ENCODE data around the gene PPP1R3A. TPM values are rescaled to one million over a fixed set of nuclear protein-coding genes. Genes with fewer than 3 reads are reported as not detected.
"Not testable (repeated sequence)": the region's sequence is repeated elsewhere in the genome, so short reads cannot be mapped to it uniquely, and the experiment has no call there.

Gene PPP1R3A
- total RNA-seq, result not detected
- long read RNA-seq, result 0 reads

GRCh38 chr7:113918946-113919345, at the start of gene PPP1R3A:
Gene PPP1R3A, minus strand, starts transcription at chr7:113919009. Its CDS starts 13 bp downstream, at chr7:113918996.
- DNase-seq (no peak), ATAC-seq (no peak)
- intact Hi-C loops (cut with DNase I, micrococcal nuclease), result no loop called here

GRCh38 chr7:113963356-113963755, 44.5 kb upstream of the PPP1R3A start:
- ATAC-seq (no peak), DNase-seq (no peak)
- intact Hi-C loops (cut with DNase I, micrococcal nuclease), result no loop called here

- DNase-seq (no peak), ATAC-seq (no peak)
- intact Hi-C loops (cut with DNase I, micrococcal nuclease), result no loop called here
These were observed 41.1 kb upstream of the PPP1R3A start for GRCh38 chr7:113959910-113960309.

GRCh38 chr7:113955157-113955556, 36.3 kb upstream of the PPP1R3A start:
- intact Hi-C loops (cut with DNase I, micrococcal nuclease), result no loop called here
- DNase-seq, result no peak
- no peak for ATAC-seq

GRCh38 chr7:113953553-113953952, 34.7 kb upstream of the PPP1R3A start:
- DNase-seq (no peak), ATAC-seq (no peak)
- intact Hi-C loops (cut with DNase I, micrococcal nuclease), result no loop called here

GRCh38 chr7:113945018-113945938, 26.5 kb upstream of the PPP1R3A start:
- DNase-seq (no peak), ATAC-seq (no peak)
- intact Hi-C loops (cut with DNase I, micrococcal nuclease), result no loop called here

- intact Hi-C loops (cut with DNase I, micrococcal nuclease), result no loop called here
- ATAC-seq (no peak), DNase-seq (no peak)
These were observed 18.2 kb upstream of the PPP1R3A start for GRCh38 chr7:113936982-113937381.

GRCh38 chr7:113936535-113936934, 17.7 kb upstream of the PPP1R3A start:
- no peak for DNase-seq
- ATAC-seq, result no peak

GRCh38 chr7:113929389-113929788, 10.6 kb upstream of the PPP1R3A start:
- DNase-seq; ATAC-seq; intact Hi-C loops (cut with DNase I, micrococcal nuclease): not testable (repeated sequence)

More at GRCh38 chr7:113936535-113936934, 17.7 kb upstream of the PPP1R3A start:
- intact Hi-C loops (cut with DNase I, micrococcal nuclease), result no loop called here

- DNase-seq (no peak), ATAC-seq (no peak)
- intact Hi-C loops (cut with DNase I, micrococcal nuclease), result no loop called here
These were observed 9.3 kb upstream of the PPP1R3A start for GRCh38 chr7:113928112-113928511.

- ATAC-seq, result no peak
- intact Hi-C loops (cut with DNase I, micrococcal nuclease), result no loop called here
These were observed 3.2 kb upstream of the PPP1R3A start for GRCh38 chr7:113922049-113922448.

GRCh38 chr7:113921363-113921762, 2.6 kb upstream of the PPP1R3A start:
- intact Hi-C loops (cut with DNase I, micrococcal nuclease), result no loop called here
- no peak for DNase-seq
- no peak for ATAC-seq

More at GRCh38 chr7:113922049-113922448, 3.2 kb upstream of the PPP1R3A start:
- no peak for DNase-seq

- ATAC-seq, result no peak
- intact Hi-C loops (cut with DNase I, micrococcal nuclease), result no loop called here
- DNase-seq, result no peak
These were observed 969 bp downstream of the PPP1R3A start for GRCh38 chr7:113917840-113918239.

GRCh38 chr7:113915956-113916355, 2.9 kb downstream of the PPP1R3A start:
- DNase-seq (no peak), ATAC-seq (no peak)
- intact Hi-C loops (cut with DNase I, micrococcal nuclease), result no loop called here

- intact Hi-C loops (cut with DNase I, micrococcal nuclease), result no loop called here
- ATAC-seq (no peak), DNase-seq (no peak)
These were observed 5.9 kb downstream of the PPP1R3A start for GRCh38 chr7:113912876-113913275.

- ATAC-seq, result no peak
- no peak for DNase-seq
- intact Hi-C loops (cut with DNase I, micrococcal nuclease), result no loop called here
These were observed 11.2 kb downstream of the PPP1R3A start for GRCh38 chr7:113907617-113908016.

GRCh38 chr7:113904521-113904920, 14.3 kb downstream of the PPP1R3A start:
- ATAC-seq (no peak), DNase-seq (no peak)
- intact Hi-C loops (cut with DNase I, micrococcal nuclease), result no loop called here

- DNase-seq (no peak), ATAC-seq (no peak)
- intact Hi-C loops (cut with DNase I, micrococcal nuclease), result no loop called here
These were observed 26.0 kb downstream of the PPP1R3A start for GRCh38 chr7:113892818-113893217.

GRCh38 chr7:113891828-113892227, 27.0 kb downstream of the PPP1R3A start:
- intact Hi-C loops (cut with DNase I, micrococcal nuclease), result no loop called here
- DNase-seq (no peak), ATAC-seq (no peak)

GRCh38 chr7:113891031-113891350, 27.8 kb downstream of the PPP1R3A start:
- ATAC-seq (no peak), DNase-seq (no peak)
- intact Hi-C loops (cut with DNase I, micrococcal nuclease), result no loop called here
